Ecto neural progenitor cell (in vitro differentiated cells): ENCODE measurements around the gene OPA3.

ENCODE experiments used
- DNase-seq: peaks from one replicate; pipeline ENCODE4 v3.0.0-alpha.2; 2018; ENCODE audit warnings: low spot score

Gene OPA3

DNA sequence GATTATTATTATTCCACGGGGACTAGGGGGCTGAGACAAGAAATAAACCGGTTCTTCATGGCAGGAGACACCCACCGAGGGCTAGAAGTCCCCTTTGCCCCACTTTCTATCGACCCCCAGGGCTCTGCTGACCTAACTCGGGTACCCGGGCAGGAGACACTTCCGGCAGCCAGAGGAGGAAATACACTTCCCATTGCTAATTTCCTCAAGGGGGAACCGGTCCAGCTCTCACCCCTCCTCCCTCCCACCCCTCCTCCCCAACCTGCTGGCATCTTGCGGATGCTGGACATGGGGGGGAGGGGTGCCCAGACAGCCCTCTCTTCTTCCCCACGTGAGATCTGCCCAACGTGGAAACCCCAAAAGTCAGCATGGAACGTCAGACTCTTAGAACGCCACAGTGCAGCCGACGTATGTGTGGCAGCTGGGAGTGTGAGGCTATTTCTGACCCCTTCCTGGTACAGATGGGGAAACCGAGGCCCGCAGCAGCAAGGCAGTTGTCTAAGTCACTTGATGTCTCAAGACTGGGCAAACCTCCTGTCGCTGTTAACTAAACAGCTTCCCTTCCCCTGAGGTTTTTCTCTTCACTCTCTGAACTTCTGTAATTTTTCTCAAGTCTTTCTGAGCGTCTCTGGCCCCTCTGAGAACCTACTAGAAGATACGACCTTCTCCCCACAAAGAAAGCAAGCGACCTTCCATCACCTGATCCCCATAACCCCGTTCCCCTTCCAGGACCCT is 13.8 kb upstream of the OPA3 start:
- DNase-seq, result no peak

DNA sequence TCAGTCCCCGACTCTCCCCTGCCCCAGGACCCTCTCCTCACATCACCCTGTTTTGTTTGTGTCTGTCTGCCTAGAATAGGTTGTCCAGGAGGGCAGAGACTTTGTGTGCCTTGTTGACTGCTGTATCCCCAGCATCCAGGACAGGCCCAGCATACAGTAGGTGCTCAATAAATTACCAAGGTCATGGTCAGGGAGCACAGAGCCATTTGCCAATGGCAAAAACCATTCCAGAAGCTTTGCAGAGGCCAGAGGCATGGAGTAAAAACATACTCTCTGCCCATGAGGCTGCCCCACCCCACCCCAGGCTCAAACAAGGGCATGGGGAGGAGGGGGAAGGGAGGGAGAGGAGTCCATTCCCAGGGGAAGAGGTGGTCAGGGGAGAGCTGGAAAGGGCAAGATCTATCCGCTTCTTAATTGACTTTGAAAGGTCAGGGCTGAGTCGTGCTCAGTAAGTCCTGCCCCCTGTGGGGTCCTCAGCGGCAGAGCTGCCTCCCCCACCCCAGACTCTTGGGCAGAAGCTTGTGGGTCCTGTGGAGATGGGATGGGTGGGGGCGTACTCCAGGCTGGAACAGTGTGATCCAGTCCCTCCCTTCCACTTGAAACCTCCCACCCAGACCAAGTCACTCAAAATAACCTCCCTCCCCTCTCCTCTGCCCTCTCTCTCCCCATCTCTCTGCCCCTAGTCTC is 13.0 kb upstream of the OPA3 start:
- no peak for DNase-seq

DNA sequence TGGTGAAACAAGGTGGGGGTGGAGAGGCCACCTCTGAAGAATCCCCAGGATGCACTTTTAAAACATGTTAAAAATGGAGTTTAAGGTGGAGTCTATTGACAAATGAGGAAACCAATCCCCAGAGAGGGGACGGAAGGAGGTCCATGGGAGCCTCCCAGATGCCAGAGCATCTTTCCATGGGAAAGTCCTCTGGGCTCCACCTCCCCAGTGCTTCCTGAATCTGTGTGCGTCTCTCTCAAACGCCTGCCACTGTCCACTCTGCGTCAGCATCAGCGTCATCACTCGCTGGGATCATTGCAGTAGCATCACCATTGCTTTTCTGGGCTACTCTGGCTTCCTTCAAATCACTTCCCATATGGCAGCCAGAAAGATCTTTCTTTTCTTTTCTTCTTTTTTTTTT is 11.2 kb upstream of the OPA3 start:
- no peak for DNase-seq

DNA sequence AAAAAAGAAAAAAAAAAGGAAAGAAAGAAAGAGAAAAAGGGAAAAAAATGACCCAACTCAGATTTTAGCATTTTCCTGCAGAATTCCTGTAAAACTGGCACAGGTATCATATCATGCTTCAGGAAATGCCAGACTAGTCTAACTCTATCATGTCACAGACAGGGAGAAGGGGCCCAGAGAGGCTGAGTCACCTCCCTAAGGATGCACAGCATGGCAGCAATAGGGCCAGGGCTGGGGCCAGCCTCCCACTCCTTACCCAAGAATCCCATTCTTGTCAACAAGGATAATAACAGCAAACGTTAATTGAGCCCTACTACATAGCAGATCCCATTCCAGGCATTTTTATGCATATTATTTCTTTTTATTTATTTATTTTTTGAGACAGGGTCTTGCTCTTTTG is 8.9 kb upstream of the OPA3 start:
- DNase-seq, result no peak

DNA sequence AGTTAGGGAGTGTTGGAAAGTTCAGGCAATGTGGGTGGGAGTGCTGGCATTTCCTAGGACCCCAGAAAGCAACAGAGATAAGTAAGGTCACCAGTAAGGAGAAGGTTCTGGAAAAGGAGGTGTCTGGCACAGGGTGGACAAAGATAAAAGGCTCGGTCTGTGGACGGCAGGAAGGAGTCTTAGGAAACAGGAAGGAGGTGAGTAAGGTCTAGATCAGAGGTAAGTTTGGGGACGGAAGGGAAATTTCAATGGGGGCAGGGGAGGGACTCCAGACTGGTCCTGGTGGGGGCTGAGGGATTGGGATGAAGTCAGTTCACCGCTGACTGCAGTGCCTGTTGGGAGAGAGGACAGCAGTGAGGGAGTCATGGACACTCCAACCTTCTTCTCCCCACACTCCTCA is 7.8 kb upstream of the OPA3 start:
- no peak for DNase-seq

DNA sequence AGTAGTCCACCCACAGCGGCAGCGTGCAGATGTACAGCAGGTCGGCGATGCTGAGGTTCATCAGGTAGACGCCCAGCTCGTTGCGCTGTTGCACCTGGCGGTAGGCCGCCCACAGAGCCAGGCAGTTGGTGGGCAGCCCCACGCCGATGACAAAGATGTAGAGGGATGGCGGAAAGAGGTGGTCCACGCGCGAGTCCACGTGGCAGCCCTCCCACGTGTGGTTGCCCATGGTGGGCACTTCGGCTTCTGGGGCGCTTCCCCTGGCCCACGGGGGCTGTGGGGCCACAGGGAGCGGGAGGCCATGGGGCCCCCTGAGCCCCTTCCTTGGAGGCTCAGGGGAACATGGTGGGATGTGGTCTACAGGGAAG is 7.0 kb upstream of the OPA3 start:
- no peak for DNase-seq

DNA sequence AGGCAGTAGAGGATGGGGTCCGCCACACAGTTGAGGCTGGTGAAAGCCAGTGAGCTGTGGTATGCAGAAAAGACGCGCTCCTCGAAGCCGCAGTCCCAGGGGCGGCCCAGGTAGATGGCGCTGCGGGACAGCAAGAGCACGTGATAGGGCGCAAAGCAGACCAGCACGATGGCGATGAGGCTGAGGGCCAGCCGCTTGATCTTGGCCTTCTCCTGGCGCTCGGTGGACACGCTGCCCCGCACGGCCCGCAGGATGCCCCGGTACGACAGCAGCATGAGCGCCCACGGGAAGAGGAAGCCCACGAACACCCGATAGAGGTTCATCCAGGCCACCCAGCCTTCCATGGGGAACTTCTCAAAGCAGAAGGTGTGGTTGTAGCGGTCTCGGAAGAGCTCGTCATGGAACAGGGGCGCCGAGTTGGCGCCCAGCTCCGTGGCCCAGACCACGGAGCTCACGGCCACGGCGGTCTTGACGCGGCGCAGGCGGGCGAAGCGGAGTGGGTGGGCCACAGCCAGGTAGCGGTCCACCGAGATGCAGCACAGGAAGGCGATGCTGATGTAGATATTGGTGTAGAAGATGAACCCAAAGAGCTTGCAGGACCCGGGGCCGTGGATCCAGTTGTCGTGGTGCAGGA is 6.5 kb upstream of the OPA3 start:
- DNase-seq, result peak; percentile 71

DNA sequence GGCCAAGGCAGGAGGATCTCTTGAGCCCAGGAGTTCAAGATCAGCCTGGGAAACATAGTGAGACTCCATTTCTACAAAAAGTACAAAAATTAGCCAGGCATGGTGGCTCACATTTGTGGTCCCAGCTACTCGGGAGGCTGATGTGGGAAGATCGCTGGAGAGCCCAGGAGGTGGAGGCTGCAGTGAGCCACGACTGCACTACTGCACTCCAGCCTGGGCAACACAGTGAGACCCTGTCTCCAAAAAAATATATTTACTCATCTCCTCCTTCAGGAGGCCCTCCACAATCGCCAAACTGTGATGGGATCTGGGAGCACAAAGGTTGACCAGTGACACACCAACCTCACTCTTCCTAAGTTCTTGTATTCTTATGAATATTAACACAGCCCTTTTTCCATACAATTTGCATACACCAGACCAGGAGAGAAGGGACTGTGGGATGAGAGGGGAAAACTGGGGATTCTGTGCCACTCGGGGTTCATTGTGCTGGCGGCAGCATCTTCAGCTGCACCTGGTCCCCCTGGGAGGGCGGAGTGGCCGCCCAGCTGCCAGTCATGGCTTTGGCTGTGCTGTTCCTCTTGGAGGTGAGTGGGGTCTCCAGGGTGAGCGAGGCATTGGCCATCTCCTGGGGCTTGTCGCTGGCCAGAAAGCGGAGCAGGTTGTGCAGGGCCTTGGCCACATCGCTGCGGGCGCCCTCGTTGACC is 5.8 kb upstream of the OPA3 start:
- DNase-seq, result no peak

DNA sequence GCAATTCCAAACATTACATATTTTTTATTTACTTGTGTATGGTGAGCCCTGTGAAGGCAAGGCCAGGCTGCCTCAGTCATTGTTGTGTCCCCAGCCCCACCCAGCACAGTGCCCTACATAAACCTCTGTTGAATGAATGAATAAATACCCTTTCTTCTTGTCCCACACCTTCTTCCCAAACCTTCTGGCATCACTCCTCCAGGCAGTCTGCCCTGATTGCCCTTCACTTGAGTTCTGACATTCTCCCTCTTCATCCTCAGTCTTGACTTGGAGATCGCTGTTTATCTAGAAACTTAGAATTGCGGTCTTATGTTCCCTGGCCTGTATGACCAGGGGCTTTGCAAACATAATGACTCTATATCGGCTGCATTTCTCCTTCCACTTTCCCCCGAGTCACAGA is 5.2 kb upstream of the OPA3 start:
- no peak for DNase-seq

DNA sequence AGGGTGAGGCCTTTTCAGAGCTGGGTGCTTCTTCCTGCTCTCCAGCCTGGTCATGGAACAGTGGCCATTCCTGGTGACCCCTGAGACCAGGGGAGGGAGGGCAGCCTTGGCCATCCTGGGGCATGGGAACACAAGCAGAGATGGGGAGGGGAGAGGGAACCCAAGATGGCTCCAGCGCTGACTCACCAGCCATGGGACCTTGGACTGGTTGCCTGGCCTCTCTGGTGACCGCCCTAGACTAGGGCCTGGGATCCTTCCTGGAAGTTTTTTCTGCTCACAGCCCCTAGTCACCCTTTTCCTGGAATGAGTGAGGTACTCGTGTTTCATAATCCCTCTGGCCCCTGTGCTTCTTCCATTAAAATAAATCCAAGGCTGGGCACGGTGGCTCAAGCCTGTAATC is 3.3 kb upstream of the OPA3 start:
- no peak for DNase-seq

DNA sequence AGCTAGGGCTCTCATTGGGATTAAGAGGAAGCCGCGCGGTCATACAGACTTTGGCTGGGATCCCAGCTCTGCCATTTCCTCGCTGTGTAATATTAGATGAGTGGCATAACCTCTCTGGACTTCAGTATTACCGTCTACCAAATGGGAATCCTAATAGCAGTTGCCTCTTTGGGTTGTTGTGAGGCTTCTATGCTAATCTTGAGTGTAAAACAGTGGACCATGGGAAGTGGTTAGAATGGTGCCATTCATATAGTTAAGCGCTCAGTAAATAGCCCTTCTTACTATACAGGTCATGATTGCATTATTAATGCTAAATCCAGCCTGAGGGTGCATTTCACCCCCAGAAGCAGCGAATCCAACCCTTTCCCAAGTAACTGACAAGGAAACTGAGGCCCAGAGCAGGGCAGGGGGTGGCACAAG is 566 bp upstream of the OPA3 start:
- DNase-seq, result no peak

DNA sequence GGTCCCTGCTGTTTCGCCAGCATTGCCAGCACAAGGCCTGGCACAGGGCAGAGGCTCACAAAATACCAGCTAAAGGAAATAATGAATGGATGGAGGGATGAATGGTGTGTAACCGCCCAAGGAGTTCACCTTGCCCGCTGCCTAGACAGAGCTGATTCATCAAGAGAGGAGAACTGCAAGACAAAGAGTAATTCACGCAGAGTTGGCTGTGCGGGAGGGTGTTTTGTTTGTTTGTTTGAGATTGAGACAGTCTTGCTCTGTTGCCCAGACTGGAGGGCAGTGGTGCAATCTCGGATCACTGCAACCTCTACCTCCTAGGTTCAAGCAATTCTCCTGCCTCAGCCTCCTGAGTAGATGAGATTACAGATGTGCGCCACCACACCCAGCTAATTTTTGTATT is 3.0 kb downstream of the OPA3 start:
- DNase-seq, result no peak

DNA sequence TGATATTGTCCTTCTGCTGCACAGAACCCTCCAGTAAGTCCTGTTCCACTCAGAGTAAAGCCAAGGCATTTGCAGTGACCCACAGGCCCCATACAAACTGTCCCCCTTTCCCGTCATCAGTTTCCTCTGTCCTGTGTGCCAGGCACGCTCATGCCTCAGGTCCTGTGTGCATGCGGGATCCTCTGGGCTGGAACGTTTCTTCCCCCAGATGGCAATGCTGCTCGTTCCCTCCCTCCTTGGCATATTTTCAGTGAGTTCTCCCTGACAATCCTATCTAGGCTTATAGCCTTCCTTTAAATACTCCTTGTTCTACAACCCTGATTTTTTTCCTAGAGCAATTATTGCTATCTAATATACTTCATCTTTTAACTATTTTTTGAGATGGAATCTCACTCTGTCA is 5.7 kb downstream of the OPA3 start:
- DNase-seq, result no peak

DNA sequence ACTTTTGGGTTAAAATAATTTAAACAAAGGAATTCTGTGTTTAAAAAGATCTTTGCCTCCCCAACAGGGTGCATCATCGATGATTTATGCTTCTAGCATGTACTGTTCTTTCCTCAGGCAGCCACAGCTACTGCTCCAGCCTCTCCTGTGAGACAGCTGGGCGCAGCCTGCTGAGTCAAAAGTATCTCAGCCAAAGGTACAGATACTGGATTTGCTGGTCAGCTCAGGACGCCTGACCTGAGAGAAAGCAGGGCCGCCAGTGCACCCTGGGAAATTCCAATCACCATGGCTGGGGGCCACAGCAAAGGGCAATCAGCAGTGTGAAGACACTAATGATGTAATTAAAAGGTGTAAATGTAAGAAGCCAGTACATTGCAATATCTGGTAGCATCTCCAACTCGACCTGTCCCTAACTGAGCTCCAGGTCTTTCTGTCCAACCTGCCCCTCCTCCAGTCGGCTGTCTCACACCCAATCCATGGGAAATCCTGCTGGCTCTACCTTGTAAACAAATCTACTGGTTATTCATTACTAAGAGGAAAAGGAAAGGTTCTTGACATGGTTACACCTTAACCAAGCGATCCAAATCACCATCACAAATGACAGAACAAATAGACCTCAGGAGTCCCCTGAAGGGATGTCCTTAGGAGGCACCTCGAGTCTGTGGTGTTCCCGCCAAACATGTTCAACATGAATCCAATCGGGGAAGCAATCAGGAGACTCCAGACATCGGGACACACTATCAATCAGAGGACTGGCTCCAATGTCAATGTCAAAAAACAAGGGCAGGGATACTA is 7.3 kb downstream of the OPA3 start:
- DNase-seq, result no peak

DNA sequence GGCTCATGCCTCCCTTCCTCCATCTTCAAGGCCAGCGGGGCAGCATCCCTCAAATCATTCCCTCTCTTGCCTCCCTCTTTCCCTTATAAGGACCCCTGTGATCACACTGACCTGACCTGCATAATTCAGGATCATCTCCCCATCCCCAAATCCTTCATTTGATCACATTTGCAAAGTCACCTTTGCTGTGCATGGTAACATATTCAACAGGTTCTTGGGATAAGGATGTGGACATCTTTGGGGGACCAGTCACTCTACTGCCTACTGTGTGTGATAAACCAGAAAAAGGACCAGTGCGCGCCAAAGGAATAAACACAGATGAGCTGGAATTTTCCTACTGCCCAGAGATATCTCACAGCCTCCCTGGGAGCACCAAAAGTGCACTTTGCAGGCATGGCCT is 7.9 kb downstream of the OPA3 start:
- DNase-seq, result no peak

DNA sequence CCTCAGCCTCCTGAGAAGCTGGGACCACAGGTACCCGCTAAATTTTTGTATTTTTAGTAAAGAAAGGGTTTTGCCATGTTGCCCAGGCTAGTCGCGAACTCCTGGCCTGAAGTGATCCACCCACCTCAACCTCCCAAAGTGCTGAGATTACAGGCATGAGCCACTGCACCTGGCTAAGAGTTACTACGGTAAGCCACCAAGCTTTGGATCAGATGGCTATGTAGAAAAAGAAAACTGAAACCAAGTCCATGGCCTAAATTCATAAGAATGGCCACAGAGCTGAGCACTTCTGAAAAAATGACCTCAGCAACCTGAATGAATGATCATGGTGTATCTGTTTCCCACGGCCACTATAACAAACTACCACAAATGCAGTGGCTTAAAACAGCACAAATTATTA is 9.4 kb downstream of the OPA3 start:
- no peak for DNase-seq

DNA sequence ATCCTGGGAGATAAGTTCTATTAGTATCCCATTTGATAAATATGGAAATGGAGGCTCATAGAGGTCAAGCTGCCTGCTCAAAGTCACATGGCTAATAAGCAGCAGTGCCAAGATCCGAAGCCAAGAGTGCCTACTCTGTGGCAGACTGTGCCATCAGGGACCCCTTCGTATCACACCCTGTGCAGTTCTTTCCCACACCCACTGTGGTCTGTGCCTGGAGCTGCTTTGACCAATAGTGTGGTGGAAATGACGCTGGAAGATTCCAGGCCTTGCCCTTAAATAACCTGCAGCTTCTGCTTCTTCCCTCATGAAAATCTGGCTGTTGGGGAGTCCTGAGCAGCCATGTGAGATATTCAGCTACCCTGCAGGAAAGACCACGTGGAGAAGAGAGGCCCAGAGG is 10.1 kb downstream of the OPA3 start:
- no peak for DNase-seq

DNA sequence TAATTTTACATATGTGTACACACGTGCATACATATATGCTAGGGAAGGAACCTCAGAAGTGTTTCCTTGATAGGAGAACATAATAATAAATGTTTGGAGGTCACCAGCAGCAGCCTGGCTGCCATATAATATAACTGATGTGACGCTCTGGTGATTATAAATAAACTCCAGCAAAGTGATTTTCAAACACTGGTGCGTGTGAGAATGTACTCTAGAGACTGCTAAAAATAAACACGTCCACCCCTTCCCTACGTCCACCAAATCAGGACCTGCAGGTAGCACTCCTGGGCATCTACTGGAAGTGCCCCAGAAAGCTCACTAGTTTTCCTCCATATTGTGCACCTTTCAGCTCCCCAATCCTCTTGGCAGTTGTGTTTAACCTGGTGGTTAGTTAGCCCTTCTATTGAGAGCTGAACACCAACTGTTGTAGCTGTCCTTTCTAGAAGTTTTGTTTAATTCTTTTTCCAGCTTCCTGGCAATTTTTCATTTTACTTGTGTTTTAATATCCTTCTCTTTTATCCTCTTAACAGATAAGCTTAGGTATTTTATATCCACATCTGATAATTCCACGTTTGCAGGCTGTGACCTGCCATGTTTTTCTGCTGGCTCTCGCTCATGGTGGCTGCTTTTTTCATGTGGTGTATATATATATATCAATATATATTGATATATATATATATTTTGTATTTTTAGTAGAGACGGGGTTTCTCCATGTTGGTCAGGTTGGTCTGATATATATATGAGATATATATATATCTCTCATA is 13.0 kb downstream of the OPA3 start:
- DNase-seq, result no peak

DNA sequence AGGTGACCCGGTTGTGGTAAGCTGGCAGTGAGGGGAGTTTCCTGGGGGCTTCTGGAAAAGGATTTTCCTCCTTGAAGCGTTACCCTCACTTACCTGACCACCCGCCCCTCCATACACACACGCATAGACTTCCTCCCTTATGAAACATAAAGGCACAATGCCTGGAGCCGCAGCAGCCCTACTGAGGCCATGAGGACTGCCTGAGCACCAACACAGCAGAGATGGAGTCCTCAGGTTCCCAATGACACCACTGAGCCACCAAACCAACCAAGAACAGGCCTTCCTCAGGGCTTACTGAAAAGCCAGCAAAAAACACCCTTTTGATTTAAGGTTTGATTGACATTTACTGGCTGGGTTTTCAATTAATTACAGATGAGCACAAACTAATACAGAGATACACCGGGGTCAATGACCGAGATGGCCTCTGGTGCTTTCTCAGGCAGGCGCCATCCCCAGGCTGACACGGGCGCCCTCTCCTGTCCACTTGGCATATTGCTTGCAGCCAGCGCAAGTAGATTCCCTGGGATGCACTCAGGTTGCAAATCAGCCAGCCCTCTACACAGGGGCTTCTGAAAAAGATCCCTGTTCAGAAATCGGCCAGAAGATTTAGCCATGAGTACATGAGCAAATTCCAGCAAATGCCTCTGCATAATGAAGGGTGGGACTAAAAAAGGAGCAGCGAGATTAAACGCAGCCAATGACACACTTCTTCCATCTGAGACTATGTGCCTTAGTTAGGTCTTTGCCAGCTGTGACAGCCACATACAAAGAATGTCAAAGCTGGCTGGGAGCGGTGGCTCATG is 14.8 kb downstream of the OPA3 start:
- peak; percentile 84 for DNase-seq

DNA sequence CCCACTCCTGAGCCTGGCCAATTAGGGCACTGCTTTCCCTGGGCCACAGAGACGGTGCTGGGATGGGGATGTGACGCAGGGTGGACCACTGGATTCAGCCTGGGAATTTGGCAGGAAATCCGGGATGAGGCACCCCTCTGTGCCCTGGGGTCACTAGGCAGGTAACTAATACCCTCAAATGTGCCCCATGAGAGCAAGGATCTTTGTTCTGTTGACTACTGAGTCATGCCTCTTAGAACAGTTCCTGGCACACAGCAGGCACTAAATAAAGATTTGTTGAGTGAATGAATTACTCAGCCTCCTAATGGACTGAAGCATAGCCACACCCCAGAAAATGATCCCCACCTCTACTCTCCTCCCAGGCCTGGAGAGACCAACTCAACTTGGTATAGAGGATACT is 15.9 kb downstream of the OPA3 start:
- no peak for DNase-seq

DNA sequence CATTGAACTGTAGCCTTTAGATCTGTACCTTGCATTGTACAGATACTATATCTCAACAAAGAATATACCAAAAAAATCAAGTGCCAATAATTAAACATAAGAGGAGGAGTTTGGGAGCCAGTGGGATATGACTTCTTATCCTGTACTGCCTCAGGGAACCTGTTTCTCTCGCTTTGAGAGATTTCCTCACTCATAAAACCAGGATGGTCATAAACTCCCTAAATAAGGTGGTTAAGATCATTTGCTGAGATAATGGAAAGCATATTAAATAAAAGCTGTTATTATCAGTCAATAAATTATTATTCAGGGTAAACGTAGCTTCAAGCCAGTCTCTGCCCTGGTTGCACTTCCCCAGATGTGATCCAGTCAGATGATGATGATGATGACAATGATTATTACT is 17.0 kb downstream of the OPA3 start:
- DNase-seq, result no peak
